Amniotic stem cell (primary cell): ENCODE measurements around the gene GIT2.
"Not testable (repeated sequence)": the region's sequence is repeated elsewhere in the genome, so short reads cannot be mapped to it uniquely, and the experiment has no call there.

Source experiments
- DNase-seq: peaks from one replicate; lab custom pipeline; 2025; lab: John Stamatoyannopoulos, UW

GIT2 gene

GRCh38 chr12:110004598-110004997 is 8.4 kb upstream of the GIT2 start:
- no peak for DNase-seq

- DNase-seq, result no peak
These were observed 6.7 kb upstream of the GIT2 start for GRCh38 chr12:110002676-110003515.

DNA sequence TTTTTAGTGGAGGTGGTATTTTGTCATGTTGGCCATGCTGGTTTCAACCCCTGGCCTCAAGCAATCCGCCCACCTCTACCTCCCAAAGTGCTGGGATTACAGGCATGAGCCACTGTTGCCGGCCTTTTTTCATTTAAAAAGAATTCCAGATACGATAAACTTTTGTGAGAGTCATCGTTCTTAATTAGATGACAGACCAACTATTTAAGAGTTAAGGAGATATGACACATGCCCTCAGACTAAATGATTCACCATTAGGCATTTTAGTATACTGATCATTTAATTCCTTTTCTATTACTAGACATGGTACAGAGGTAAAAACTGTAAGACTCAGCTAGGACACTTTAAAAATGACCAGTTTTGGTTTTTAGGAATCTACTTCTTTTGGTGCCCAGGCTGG is 5.4 kb upstream of the GIT2 start:
- no peak for DNase-seq

GRCh38 chr12:109999983-110000505 is 3.9 kb upstream of the GIT2 start:
- DNase-seq, result peak; percentile 34

- DNase-seq, result no peak
These were observed 3.4 kb upstream of the GIT2 start for GRCh38 chr12:109999649-109999971.

DNA sequence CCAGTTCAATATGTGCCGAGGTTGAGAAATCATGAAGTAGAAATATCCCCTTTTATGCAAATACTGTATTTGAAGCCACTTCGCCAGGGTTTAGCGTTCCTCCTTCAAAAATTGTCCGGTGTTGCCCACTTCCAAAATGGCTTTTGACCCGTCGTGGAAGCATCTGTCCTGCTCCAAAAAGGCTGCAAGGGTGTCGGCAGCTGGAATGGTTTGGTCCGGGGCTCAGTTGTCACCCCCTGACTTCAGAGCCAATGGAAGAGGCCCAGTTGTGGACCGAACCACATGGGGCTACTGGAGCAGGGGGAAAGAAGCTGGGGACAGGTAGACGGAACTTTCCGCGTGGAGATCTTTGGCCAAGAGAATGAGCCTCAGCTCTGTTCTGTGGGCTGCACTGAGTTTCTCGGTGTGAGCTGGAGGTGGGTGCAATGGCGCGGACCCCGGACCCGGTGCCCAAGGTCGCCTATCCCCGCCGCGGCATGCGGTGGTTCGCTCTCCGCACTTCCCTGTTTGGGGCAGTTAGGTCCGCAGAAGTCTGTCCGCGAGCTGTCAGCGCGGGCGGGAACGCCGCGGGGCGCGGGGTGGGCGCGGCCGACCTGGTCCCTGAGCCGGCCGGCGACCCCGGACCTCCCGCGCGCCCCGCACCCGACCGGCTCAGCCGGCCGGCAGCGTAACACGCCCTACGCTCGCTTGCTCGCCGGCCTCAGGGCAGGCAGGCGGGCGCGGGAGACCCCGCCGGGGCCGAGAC is 2.9 kb upstream of the GIT2 start, which contains the start of gene ANKRD13A:
Gene ANKRD13A (plus strand): TSS at position 527 of the 745 bp plus-strand sequence. CDS start 259 bp downstream, outside the sequence.
- DNase-seq, result peak; percentile 73

DNA sequence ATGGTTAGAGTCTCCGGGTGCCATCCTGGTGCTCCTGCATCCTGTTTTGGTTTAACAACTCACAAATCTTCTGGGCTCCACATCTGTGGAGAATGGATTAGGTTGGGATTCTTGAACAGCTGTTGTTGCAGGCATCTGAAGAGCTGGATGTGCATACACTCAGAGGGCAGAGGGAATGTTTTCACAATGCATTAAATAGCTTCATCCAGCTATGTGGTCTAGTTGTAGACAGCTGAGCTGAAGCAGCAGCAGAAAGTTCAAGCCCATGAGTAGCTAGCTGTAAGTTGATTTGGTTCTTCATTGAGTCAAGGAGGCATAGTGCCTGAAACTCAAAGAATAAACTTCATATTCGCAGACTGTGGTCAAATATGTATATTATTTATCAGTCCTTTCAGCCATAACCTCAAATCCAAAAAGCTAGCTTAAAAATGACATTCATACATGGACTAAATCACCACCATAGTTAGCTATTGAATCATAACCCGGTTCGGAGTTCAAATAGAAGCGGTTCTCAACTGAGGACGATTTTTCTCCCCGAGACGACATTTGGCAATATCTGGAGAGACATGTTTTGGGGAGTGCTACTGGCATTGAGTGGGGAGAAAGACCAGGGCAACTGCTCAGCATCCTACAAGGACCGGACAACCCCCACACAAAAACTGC is 2.2 kb upstream of the GIT2 start:
- DNase-seq, result no peak

DNA sequence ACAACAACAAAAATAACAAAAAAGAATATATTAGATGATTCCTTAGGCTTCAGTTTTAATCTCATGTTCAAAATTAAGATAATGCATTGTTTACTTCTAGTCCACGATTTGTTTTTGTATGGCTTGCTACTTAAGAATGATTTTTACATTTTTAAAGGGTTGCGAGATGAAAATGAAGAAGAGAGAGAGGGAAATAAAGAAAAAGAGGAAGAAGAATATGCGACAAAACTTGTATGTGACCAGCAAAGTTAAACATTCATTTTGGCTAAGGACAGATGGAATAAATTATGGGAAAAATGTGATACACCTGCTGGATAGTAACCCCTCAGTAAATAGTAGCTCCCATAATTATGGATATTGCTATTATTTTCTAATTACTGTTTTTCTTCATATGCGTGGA is 1.2 kb upstream of the GIT2 start:
- DNase-seq, result no peak

DNA sequence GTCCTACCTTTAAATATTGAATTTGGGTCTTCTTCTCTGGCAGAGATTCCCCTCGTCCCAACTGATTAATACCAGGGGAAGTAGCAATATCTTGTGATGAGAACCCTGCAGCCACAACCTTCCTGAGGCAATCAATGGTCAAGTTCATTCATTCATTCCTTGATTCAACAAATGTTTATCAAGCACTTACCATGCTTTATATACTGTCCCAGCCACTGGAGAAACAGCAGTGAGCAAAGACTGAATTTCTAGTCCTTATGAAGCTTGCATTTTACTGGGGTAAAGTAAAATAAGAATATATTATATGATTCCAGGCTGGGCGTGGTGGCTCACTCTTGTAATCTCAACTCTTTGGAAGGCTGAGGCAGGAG is 300 bp upstream of the GIT2 start:
- no peak for DNase-seq

GRCh38 chr12:109995361-109995685 is 845 bp downstream of the GIT2 start:
- no peak for DNase-seq

GRCh38 chr12:109994401-109995175 is 1.6 kb downstream of the GIT2 start:
- no peak for DNase-seq

DNA sequence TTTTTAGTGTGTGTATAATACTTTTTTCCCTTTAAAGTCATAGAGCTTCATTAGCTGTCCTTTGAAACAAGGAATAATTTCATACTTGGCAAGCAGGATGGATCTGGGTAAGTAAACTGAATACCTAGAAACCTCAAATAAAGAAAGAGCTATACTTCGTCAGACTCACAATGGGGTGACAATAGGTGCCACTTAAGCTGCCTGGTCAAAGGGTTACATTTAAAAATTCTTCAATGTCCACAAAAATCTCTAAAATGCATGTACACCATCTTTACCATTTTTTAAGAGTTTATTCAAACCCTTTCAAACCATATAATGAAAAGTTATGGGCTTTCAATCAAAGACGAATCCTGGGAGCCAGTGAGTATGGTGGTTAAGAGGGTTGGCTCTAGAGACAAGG is 3.1 kb downstream of the GIT2 start:
- no peak for DNase-seq

GRCh38 chr12:109991586-109991985 is 4.6 kb downstream of the GIT2 start:
- DNase-seq, result no peak

DNA sequence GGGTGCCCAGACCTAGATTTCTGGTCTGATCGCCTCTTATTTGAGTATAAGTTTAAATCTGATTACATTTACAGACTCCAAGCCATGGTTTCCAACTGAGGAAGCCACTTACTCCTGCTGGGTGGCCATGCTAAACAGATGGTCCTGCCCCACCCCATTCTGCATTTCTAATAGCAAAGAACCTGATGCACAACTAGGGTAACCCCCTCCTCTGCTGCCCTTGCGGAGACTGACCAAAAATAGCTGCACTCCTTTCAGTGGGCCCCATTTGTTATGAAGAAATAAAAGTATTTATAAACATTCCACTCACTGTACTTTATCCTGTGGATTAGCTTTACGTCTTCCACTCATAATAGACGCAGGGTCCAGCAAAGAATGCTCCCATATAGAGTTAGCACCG is 6.8 kb downstream of the GIT2 start:
- DNase-seq, result no peak

GRCh38 chr12:109988903-109989302 is 7.3 kb downstream of the GIT2 start:
- DNase-seq, result no peak

DNA sequence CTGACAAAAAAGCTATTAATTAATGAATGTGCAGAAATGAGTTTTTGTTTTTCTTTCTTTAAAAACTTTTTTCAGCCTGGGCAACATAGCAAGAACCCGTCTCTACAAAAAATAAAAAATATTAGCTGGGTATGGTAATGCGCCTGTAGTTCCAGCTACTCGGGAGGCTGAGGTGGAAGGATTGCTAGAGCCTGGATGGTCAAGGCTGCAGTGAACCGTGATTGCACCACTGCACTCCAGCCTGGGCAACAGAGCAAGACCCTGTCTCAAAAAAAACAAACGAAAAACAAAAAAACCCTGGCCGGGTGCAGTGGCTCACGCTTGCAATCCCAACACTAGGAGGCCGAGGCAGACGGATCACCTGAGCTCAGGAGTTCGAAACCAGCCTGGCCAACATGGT is 7.9 kb downstream of the GIT2 start:
- no peak for DNase-seq

DNA sequence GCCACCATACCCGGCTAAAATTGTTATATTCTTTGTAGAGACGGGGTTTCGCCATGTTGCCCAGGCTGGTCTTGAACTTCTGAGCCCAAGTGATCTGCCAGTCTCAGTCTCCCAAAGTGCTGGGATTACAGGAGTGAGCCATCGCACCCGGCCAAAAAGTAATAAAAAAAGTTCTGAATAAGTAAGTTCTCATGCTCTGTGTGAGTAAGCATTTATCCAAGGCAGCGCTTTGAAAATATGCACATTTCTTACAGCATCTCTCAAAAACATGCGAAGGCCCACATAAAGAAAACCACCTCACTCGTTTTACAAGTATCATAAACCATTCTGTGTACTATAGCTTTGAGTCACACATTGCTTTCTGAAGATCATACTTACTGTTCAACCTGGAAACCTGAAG is 8.6 kb downstream of the GIT2 start:
- no peak for DNase-seq

- not testable (repeated sequence) for DNase-seq
These were observed 9.9 kb downstream of the GIT2 start for GRCh38 chr12:109986236-109986635.

DNA sequence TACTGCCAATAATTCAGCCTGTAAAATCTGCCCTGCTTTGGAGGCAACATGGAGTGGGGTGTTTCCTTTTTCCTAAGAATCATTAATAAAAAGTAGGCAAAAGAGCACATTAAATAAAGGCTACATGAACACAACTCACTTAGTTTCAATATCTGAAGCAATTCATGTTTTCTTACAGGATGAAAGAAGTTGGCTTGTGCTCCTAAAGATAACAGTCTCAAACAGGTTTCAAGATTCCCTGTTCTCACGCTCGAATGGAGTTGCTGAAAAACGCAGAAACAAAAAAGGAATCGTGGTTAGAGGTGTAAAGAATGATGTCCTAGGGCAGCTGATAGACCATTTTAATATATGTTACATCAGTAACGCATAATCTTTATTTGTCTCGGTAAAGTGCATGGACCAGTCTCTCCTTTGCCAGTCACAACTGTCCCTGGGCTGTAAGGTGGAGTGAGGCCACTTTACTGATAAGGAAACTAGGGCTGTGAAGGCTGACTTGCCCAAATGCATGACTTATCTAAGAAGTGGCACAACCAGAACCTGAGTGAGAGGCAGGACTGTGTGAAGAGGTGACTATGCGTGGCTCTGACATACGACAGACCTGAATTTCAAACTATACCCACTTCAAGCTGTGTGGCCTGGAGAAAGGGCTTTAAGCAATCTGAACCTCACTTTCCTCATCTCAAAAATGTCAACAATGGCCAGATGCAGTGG is 12.6 kb downstream of the GIT2 start:
- DNase-seq, result no peak

DNA sequence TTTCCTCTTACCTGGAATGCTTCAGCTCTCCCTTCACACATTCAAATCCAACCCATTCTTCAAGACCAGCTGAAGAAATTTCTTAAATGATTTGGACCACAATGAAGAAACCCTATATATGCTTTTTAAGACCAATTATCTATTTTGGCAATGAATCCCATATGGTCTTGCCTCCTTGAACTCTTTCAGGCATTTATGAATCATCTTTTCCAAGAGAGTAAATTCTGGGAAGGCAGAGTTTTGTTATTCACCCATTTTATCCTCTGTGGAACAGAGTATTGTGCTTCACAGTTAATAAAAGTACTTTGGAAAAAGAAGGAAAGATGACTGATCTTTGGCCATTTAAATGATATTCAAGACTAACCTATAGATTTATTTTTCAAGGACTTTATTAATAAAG is 14.0 kb downstream of the GIT2 start:
- DNase-seq, result no peak

DNA sequence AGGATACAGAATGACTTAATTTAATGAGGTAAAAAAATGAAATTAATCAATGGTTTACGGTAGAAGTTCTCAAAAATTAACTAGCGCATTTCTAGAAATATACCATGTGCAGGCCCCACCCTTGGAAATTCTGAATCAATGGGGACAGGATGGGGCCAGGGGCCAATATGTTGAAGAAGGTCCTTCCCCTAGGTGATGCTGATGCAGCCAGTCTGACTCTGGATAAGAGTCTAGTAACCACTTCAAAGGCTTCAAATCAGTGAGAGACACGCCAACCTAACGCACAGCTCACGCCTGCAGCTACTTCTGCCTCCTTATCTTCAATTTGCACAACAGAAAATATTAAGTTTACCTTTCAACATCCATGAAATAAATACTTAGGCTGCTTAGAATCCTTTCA is 14.9 kb downstream of the GIT2 start:
- DNase-seq, result no peak

GRCh38 chr12:109972821-109973220 is 23.3 kb downstream of the GIT2 start:
- DNase-seq, result no peak
